Measurements from ENCODE around the gene C1QTNF8.

C1QTNF8 gene, protein sequence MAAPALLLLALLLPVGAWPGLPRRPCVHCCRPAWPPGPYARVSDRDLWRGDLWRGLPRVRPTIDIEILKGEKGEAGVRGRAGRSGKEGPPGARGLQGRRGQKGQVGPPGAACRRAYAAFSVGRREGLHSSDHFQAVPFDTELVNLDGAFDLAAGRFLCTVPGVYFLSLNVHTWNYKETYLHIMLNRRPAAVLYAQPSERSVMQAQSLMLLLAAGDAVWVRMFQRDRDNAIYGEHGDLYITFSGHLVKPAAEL

DNA sequence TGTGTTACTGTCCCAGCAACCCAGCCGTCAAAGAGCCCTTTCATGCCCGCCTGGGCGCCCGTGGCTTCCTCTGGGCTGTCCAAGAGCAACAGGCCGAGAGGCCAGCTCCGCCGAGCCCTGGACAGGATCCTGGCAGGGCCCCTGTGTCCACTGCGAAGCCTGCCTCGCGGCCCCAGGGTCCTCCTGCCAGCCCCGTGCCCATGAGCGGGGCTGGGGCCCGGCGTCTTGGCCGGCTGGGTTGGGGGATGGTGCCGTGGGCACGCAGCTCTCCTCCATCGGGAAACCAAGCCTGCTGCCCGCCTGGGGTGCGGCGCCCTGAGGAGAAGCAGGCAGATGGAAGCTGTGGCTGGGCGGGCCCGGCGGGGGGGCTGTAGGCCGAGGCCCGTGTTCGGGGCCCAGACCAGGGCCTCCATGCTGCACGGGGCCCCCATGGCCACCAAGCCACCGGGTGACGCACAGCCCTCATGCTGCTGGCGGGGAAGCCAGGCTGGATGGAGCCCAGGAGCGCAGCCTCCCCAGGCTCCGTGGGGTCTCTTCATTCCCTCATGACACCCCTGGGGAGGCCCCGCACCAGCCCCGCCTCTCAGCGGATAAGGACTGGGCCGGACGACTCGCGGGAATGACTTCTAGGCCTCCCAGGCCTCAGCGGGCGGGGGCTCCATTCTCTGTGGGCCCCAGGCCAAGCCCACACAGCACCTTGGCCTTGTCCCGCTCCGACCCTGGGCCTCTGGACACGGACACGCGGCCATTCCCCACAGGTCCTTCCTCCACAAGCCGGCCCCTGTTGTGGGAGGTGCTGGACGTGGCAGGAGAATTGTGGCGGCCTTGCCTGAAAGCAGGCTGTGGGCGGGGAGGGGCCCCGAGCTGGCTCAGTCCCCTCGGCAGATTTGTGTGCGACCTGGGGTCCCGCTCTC, at the start of gene C1QTNF8:
Gene C1QTNF8, minus strand, starts transcription at position 76 of the 914 bp plus-strand sequence. CDS start 1,322 bp downstream, outside the sequence.
- no peak for DNase-seq (ENCODE audit: low read depth in 2 of 2)

- no peak for DNase-seq (ENCODE audit: low read depth in 2 of 2)
These were observed 49.5 kb upstream of the C1QTNF8 start for GRCh38 chr16:1145383-1146100.

GRCh38 chr16:1144476-1145382, 48.7 kb upstream of the C1QTNF8 start:
- no peak for DNase-seq (ENCODE audit: low read depth in 2 of 2)

- DNase-seq (ENCODE audit: low read depth in 2 of 2), result no peak
These were observed 47.9 kb upstream of the C1QTNF8 start for GRCh38 chr16:1143761-1144450.

DNA sequence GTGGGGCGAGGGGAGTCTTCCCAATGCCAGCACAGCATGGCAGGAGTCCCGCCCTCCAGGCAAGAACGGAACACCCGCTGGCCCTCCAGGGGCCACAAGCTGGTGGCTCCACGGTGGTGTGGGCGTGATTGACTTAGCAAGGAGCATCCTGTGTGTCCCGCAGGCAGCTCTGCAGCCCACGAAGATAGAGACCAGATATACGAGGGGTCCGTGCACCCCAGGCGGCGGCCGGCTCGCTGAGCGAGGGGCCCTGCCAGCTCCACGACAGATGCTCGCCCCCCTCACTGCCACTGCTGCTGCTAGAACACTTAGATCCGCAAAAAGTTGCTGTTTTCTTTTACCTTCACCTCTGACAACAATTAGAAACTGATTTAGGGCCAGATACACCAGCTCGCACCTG, 46.9 kb upstream of the C1QTNF8 start:
- DNase-seq (ENCODE audit: low read depth in 2 of 2), result no peak

DNA sequence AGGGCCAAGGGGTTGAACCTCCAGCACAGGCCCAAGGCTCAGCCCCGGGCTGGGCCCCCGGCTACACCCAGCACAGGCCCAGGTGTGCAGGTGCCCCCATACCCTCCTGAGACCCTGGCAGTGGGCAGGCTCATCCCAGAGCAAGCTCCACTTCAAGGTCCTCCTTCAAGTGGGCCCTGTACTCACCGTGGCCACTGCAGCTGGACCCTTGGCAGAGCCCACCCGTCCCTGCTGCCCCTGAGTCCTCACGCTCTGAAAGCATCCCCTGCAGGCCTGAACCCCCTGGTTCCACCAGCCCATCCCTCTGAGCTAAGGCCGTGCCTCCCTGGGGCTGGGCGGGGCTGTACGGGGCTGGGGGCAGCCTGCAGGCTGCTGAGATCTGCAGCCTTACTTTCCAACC, 45.7 kb upstream of the C1QTNF8 start:
- DNase-seq (ENCODE audit: low read depth in 2 of 2), result no peak

GRCh38 chr16:1141191-1141590, 45.1 kb upstream of the C1QTNF8 start:
- DNase-seq (ENCODE audit: low read depth in 2 of 2), result no peak

- no peak for DNase-seq (ENCODE audit: low read depth in 2 of 2)
These were observed 44.6 kb upstream of the C1QTNF8 start for GRCh38 chr16:1140582-1141162.

- no peak for DNase-seq (ENCODE audit: low read depth in 2 of 2)
These were observed 41.6 kb upstream of the C1QTNF8 start for GRCh38 chr16:1137604-1138003.

GRCh38 chr16:1135459-1135825, 39.4 kb upstream of the C1QTNF8 start:
- no peak for DNase-seq (ENCODE audit: low read depth in 2 of 2)

DNA sequence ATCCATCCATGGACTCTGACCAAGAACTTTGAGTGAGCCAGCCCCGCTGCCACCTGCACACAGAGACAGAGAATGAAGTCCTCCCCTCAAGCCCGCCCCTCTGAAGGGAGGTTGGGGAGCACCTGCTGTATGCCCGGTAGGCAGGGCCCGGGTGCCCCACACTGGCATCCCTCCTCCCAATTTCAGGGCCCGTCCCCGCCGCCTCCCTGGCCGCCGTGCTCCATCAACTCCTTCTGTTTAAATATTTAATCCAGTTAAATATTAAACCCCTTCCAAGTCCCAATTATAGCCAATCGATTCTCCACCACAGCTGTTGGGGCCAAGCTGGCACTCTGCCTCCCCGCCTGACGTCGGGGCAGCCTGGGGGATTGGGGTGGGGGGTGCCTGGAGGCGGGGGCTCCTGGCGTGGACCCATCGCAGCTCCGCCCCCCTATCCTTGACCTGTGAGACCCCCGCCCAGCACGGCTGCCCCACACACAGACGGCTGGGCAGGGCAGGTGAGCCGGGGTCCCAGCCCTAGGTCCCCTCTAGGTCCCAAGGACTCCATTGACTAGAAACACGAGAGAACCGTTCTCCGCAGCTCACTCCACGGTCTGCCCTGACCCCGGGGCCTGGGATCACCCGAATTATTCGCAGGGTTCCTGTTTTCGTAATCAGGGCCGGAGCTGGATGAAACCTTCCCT, 38.9 kb upstream of the C1QTNF8 start:
- DNase-seq (ENCODE audit: low read depth in 2 of 2), result no peak

DNA sequence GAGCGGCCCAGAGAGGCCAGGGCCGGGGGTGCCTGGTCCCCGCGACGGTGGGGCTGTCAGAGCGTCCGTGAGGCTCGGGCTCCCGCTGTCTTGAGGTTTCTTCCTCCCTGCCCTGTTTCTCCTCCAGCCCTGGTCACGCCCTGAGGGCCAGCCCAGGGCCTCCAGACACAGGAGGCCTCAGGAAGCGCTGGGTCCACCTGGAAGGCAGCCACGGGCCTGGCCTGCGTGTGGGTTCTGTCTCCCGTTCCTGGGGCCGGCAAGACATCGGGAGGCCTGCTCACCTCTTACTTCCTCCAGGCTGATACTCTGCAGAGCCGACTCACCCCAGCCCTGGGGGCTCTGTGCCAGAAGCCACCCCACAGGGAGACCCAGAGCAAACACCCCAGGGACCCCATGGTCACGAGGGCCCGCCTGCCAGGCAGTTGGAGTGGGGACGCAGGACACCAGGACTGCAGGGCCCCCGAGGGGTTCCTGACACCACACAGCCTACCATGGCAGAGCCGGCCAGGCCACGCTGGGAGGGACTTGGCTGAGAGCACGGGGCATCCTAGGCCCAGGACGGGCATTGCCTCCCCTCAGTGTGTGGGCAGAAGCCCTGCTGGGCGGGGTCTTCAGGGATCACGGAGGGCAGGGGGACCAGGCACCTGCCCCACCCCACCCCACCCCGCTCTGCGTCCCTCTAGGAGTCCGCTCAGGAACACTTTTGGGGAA, 37.9 kb upstream of the C1QTNF8 start:
- no peak for DNase-seq (ENCODE audit: low read depth in 2 of 2)

DNA sequence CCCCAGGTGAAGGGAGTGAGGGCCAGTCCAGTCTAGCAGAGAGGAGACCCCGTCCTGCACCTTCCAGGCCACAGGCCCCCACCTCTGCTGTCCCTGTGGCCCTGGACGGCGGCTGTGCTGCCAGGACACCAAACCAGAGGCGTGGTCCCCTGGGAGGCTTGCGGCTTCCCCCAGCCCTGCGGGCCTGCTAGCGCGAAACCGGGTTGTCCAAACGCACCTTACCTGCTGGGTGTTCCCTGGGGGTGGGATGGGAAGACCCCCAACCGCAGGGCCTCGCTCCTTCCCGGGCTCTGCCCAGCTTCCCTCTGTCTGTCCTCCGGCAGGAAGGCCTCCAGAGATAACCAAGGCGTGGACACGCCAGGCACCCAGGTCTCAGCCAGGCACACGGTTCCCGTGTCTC, 37.2 kb upstream of the C1QTNF8 start:
- no peak for DNase-seq (ENCODE audit: low read depth in 2 of 2)

DNA sequence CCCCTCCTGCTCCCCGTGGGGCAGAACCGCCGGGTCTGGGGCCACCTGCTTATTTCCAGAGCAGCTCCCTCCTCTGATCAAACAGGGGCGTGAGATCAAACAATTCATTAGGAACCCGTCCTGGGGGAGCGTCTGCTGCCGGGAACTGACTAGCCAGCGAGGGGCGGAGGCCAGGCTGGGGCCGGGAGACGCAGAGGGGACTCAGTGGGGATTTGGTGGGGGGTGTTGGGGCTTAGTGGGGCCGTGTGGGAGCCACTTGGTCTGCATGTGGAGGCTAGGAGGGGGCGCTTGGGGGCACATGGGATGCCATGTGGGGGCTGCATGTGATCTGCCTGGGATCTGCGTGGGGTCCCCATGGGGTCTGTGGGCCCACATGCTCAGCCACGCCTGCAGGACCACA, 36.4 kb upstream of the C1QTNF8 start:
- no peak for DNase-seq (ENCODE audit: low read depth in 2 of 2)

GRCh38 chr16:1131378-1131994, 35.4 kb upstream of the C1QTNF8 start:
- DNase-seq (ENCODE audit: low read depth in 2 of 2), result no peak

DNA sequence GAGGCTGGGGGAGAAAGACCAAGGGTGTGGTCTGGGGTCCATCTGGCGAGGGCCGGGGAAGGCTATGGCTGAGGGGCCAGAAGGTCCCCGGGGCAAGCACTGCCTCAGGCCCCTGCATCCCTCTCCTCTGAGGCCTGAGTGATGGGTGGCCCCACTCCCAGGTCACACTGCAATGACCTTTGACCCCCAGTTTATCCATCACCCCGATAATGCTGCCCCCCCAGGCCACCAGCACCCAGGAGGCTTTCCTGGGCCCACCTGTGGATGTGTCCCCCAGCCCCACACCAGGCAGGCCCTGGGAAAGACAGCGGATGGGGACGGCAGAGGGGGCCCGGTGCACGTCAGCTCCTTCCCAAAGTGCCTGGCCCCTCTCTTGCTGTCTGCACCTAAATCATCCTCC, 34.3 kb upstream of the C1QTNF8 start:
- DNase-seq (ENCODE audit: low read depth in 2 of 2), result no peak

- DNase-seq (ENCODE audit: low read depth in 2 of 2), result no peak
These were observed 33.3 kb upstream of the C1QTNF8 start for GRCh38 chr16:1129106-1129960.
